ENCODE data around the gene SF3B5. TPM values are rescaled to one million over a fixed set of nuclear protein-coding genes. Genes with fewer than 3 reads are reported as not detected.

Gene SF3B5
- total and polyA plus RNA-seq, 8 donors = 41.3 to 246 (median 177) TPM

GRCh38 chr6:144122861-144123260, 27.5 kb upstream of the SF3B5 start:
- TF ChIP-seq POLR2A (IDR thresholded peaks at IDR 0.05) (no peak), CTCF (IDR thresholded peaks at IDR 0.05) (no peak), EP300 (IDR thresholded peaks at IDR 0.05) (no peak), POLR2AphosphoS5 (IDR thresholded peaks at IDR 0.05) (no peak)
- no peak for DNase-seq
- H3K36me3 ChIP-seq = no peaks in the 10 kb centered on the region
- H3K4me1 ChIP-seq = no peaks in the 10 kb centered on the region
- no peak overlapping the region for H3K27ac ChIP-seq
- no peak overlapping the region for H3K4me3 ChIP-seq
- no peaks in the 10 kb centered on the region for H3K27me3 ChIP-seq
- no peaks in the 10 kb centered on the region for H3K9me3 ChIP-seq
- intact Hi-C loops (cut with DNase I; ENCODE audit: low total_unique reads) = no loop called here

GRCh38 chr6:144119376-144119775, 24.0 kb upstream of the SF3B5 start:
- TF ChIP-seq CTCF (IDR thresholded peaks at IDR 0.05) (no peak), POLR2AphosphoS5 (IDR thresholded peaks at IDR 0.05) (no peak), EP300 (IDR thresholded peaks at IDR 0.05) (no peak), POLR2A (IDR thresholded peaks at IDR 0.05) (no peak)
- Histone ChIP-seq H3K9me3 (no peaks in the 10 kb centered on the region), H3K27ac (no peak overlapping the region), H3K4me1 (no peaks in the 10 kb centered on the region), H3K36me3 (no peaks in the 10 kb centered on the region), H3K4me3 (no peak overlapping the region), H3K27me3 (no peaks in the 10 kb centered on the region)
- WGBS, 5 donors = 87 to 95% (median 94%) methylated on average over 5 of the region's 5 CpGs
- intact Hi-C loops (cut with DNase I; ENCODE audit: low total_unique reads) = loop anchor here (10.0 kb wide), 1 partner anchor 85 kb away; no protein-coding TSS in a partner anchor
- no peak for DNase-seq

GRCh38 chr6:144115219-144115618, 19.8 kb upstream of the SF3B5 start:
- TF ChIP-seq CTCF (IDR thresholded peaks at IDR 0.05) (no peak), POLR2AphosphoS5 (IDR thresholded peaks at IDR 0.05) (no peak), EP300 (IDR thresholded peaks at IDR 0.05) (no peak), POLR2A (IDR thresholded peaks at IDR 0.05) (no peak)
- intact Hi-C loops (cut with DNase I; ENCODE audit: low total_unique reads) = loop anchor here (10.0 kb wide), 1 partner anchor 90 kb away; no protein-coding TSS in a partner anchor
- H3K9me3 ChIP-seq = no peaks in the 10 kb centered on the region
- no peak overlapping the region for H3K27ac ChIP-seq
- H3K4me1 ChIP-seq = no peaks in the 10 kb centered on the region
- WGBS, 5 donors = 86 to 95% (median 93%) methylated on average over 3 of the region's 3 CpGs
- DNase-seq = no peak
- H3K36me3 ChIP-seq = no peaks in the 10 kb centered on the region
- H3K4me3 ChIP-seq = no peak overlapping the region
- H3K27me3 ChIP-seq = no peaks in the 10 kb centered on the region

- Histone ChIP-seq H3K27me3 (no peaks in the 10 kb centered on the region), H3K27ac (no peak overlapping the region), H3K4me1 (no peaks in the 10 kb centered on the region), H3K9me3 (no peaks in the 10 kb centered on the region), H3K4me3 (no peak overlapping the region), H3K36me3 (no peaks in the 10 kb centered on the region)
- intact Hi-C loops (cut with DNase I; ENCODE audit: low total_unique reads) = loop anchor here (10.0 kb wide), 1 partner anchor 91 kb away; no protein-coding TSS in a partner anchor
- no peak for DNase-seq
- TF ChIP-seq POLR2A (IDR thresholded peaks at IDR 0.05) = no peak
- no peak for TF ChIP-seq POLR2AphosphoS5 (IDR thresholded peaks at IDR 0.05)
- no peak for TF ChIP-seq EP300 (IDR thresholded peaks at IDR 0.05)
- 91 to 96% (median 93%) methylated on average over 6 of the region's 6 CpGs for WGBS, 5 donors
These were observed 18.0 kb upstream of the SF3B5 start for GRCh38 chr6:144113366-144113765.

GRCh38 chr6:144110210-144110609, 14.8 kb upstream of the SF3B5 start:
- Histone ChIP-seq H3K36me3 (no peaks in the 10 kb centered on the region), H3K4me1 (no peaks in the 10 kb centered on the region), H3K27me3 (no peaks in the 10 kb centered on the region), H3K4me3 (no peak overlapping the region), H3K9me3 (no peaks in the 10 kb centered on the region), H3K27ac (no peak overlapping the region)
- no peak for TF ChIP-seq POLR2A (IDR thresholded peaks at IDR 0.05)
- TF ChIP-seq CTCF (IDR thresholded peaks at IDR 0.05) = no peak
- intact Hi-C loops (cut with DNase I; ENCODE audit: low total_unique reads) = loop anchor here (10.0 kb wide), 1 partner anchor 95 kb away; no protein-coding TSS in a partner anchor
- WGBS, 5 donors = 82 to 95% (median 83%) methylated on average over 5 of the region's 5 CpGs
- DNase-seq = no peak
